ENCODE data around the gene TRAF3.
"Not testable (repeated sequence)": the region's sequence is repeated elsewhere in the genome, so short reads cannot be mapped to it uniquely, and the experiment has no call there.

- not testable (repeated sequence) for TF ChIP-seq CTCF, POLR2A (IDR thresholded peaks at IDR 0.05)
Observed at GRCh38 chr14:102837120-102837519, 59.9 kb downstream of the TRAF3 start.
